Measurements from ENCODE around the gene HEXA.

Gene HEXA

DNA sequence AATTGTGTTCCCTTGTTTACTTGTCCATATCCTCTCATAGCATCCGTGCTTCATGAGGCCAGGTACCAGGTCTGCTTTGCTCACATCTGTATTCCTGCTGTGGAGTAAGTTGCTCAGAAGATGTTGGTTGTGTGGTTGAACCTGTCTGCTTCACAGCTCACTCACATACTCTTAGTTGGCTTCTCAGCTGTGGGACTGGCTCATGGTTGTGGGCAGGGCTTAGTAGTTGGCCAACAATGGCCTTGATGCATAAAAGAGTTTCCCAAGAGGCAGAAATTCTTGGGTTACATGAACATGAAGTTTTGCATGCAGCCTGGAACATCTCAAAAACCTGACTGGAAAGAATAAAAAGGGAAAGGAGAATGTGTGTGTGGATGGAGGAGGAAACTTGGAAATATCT lies 72.9 kb downstream of the HEXA start:
- Histone ChIP-seq H3K4me3 (IDR thresholded peaks at IDR 0.05; ENCODE audit: insufficient read depth, low read depth, low read length) (no peak overlapping the region), H3K4me1 (ENCODE audit: low read depth, poor library complexity, severe bottlenecking) (no peaks in the 10 kb centered on the region), H3K9ac (no peak overlapping the region), H3K36me3 (ENCODE audit: insufficient read depth) (no peaks in the 10 kb centered on the region), H3K27ac (no peak overlapping the region), H3K27me3 (ENCODE audit: insufficient read depth, low read depth) (no peaks in the 10 kb centered on the region), H4K20me1 (ENCODE audit: insufficient read depth) (no peaks in the 10 kb centered on the region), H3K4me2 (no peak overlapping the region), H3K79me2 (ENCODE audit: insufficient read depth, low read depth) (no peaks in the 10 kb centered on the region), H2AFZ (ENCODE audit: low read depth) (no peak overlapping the region)
- no peak for TF ChIP-seq CTCF (conservative IDR thresholded peaks at IDR 0.05; ENCODE audit: low read depth, low read length)

Measured in KMS-11 (cell line).